Kidney glomerular epithelial cell (primary cell): ENCODE measurements around the gene MAST4.

Experiments
- DNase-seq: peaks from one replicate; lab custom pipeline; 2025; lab: John Stamatoyannopoulos, UW

The MAST4 gene

DNA sequence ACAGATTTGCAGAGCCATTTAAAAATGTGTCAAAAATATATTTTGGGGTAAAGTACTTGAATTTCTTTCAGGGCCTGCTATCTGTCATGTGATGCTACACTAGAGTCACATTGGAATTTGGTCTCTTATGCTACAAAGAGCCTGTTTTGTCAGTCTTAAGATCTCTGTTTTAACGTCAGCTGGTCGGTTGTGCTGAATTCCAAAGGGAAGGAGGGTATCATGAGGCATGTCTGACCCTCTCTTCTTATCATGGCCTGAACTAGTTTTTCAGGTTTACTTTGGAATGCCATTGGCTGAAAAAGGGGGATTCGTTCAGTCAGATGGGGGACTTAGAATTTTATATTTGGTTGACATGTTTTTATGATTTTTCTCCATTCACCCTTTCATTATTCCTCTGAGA, 309.8 kb downstream of the MAST4 start:
- no peak for DNase-seq

DNA sequence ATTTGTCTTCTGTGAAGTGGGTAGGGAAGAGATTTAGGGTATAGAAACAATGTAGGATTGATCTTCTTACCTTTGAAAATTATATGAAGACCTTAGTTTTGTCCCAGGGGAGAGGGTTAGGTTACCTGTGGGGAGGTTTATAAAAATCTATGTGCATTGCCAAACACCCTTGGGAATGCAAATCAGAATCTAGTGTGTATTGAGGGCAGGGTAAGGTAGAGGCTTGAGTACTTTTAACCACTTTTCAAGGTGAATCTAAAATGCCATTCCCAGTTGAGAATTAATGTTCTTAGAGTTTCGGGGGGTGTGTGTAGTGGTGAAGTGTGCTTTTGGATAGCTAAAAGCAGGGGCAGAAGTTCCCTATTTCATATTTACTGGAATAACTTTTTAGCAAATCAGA, 312.0 kb downstream of the MAST4 start:
- DNase-seq = no peak

DNA sequence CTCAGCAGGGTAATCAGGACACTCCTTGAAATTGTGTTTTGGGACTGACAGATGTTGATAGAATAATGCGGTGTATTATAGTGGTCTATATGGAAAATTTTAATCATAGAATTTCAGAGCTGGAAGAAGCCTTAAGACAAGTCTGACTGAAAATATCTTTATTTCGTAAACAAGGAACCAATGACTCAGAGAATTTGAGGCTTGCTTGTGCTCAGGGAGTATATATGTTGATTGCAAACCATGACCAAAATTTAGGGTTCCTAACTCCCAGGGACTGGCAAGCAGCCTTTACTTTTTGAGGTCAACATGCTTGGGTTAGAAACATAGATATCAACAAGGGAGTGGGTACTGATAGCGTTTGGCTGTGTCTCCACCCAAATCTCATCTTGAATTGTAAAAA, 313.2 kb downstream of the MAST4 start:
- no peak for DNase-seq

GRCh38 chr5:66912787-66913186, 316.6 kb downstream of the MAST4 start:
- DNase-seq = no peak

- DNase-seq = no peak
Observed at GRCh38 chr5:66915531-66915930, 319.3 kb downstream of the MAST4 start.

GRCh38 chr5:66922881-66923280, 326.7 kb downstream of the MAST4 start:
- no peak for DNase-seq

GRCh38 chr5:66923457-66923856, 327.3 kb downstream of the MAST4 start:
- no peak for DNase-seq

- no peak for DNase-seq
Observed at GRCh38 chr5:66923922-66924321, 327.7 kb downstream of the MAST4 start.

GRCh38 chr5:66927140-66927539, 330.9 kb downstream of the MAST4 start:
- no peak for DNase-seq

GRCh38 chr5:66929281-66929680, 333.1 kb downstream of the MAST4 start:
- no peak for DNase-seq

- DNase-seq = no peak
Observed at GRCh38 chr5:66929995-66930394, 333.8 kb downstream of the MAST4 start.

- no peak for DNase-seq
Observed at GRCh38 chr5:66931651-66932050, 335.5 kb downstream of the MAST4 start.

- no peak for DNase-seq
Observed at GRCh38 chr5:66932457-66932856, 336.3 kb downstream of the MAST4 start.

DNA sequence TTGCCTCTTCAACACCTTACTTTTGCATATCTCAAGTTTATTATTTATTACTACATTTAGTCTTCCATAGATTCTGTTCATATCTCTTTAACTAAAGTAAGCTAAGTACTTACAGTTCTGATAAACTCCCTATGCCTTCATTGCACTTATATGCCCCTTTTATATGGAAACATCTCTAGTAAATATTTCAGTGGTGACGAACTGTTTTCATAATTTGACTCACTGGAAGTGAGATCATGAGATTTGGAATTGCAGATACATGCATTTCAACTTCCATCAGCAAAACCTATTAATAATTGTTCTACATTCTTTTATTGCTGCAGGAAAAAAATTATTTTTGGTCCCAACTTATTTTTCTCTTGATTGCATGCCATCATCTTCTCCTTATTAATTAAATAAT, 336.9 kb downstream of the MAST4 start:
- peak; percentile 42 for DNase-seq

- DNase-seq = no peak
Observed at GRCh38 chr5:66939094-66939493, 342.9 kb downstream of the MAST4 start.

GRCh38 chr5:66945389-66946349, 349.5 kb downstream of the MAST4 start:
- DNase-seq = no peak

DNA sequence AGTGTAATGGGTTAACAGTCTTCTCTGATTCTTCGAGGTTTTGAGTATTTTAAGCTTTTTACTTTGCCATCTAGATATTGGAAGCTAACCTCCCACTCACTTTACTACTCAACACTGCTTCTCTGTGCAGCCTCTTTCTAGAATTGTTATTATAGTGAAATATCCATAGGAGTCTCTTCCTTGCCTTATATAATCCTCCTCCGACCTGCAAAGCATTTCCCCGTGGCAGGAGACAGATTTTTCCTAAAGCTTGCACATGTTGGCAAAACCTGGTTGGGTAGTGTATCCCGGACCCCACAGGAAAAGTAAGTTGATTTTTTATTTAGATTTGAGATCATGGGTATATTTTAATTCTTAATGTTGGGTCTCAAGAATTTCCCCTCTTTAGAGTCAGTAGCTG, 351.3 kb downstream of the MAST4 start:
- no peak for DNase-seq

DNA sequence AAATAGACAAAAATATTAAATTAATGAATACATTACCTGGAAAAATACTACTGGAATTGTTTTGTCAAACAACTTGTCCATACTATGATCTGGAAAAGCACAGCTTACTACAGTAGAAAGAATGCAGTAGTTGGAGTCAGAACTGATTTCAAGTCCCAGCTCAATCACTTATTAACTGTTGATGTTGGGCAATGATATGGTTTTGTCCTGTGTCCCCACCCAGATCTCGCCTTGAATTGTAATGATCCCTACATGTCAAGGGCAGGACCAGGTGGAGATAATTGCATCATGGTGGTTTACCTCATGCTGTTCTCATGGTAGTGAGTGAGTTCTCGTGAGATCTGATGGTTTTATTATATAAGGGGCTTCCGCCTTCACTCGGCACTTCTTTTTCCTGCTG, 352.9 kb downstream of the MAST4 start:
- no peak for DNase-seq

DNA sequence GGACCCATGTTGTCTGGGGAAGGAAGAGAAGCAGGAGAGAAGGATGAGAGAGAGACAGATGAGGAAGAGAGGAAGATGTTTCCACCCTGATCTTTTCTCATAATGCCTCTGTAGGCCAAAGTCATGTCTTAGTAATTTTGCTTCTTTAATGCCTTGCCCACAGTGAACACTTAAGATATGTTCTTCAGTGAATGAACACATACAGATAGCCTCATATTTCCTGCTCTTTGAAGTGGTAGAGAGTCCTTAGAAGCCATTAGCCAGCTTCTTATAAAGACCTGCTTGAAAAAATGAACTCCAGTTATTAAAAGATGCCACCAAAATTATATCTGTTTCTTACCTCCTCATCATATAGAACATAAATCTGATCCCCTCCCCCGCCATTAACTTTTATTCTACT, 356.0 kb downstream of the MAST4 start:
- no peak for DNase-seq

DNA sequence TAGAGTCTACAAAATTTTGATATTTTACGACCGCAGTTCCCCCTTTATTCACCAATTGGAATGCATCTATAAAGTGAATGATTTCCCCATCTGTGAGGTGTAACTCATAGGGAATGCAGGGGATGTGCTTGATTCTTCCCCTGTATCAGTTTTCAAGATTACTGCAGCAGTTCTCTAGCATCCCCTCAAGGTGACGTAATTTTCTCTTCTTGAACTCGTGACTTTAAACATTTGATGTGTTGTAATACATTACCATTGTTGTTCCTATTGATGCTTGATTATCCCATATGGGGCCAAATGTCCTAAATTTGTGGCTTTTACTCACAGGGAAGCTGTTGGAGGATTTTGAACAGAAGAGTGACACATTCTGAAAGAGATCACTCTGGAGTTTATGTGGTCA, 360.2 kb downstream of the MAST4 start:
- DNase-seq = no peak

DNA sequence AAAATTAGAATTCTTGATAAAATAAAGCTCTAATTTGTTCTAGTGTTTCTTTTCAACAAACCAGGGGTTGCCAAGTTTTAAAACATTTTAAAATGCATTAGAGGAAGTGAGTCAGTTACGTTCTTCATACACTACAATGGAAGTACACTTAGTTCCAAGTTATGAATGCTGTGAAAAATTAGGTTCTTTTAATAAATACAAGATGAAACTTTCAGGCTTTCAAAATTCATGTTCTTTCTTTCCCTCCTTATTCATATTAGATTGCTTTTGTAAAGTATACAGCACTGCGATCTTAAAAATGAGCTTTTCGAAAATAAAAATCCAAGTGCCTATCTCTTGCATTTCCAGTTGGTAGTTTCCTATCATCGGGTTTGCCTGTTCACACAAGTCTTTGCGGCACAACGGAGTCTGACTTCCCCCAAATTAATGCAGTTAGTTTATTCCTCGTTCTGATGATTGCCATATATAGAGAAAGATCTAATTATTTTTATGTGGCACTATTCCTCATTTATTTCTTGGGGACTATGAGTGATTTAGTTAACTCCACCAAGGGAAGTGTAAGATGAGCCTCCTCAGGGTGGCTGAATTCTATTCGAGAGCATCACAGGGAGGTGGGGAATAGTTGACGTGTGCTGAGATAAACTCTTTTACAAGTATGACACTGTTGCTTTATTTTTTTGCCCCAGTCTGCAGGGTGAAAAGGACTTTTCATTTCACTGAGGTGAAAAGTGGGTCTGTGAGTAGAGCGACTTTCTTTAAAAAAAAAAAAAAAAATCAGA, 362.2 kb downstream of the MAST4 start:
- no peak for DNase-seq

DNA sequence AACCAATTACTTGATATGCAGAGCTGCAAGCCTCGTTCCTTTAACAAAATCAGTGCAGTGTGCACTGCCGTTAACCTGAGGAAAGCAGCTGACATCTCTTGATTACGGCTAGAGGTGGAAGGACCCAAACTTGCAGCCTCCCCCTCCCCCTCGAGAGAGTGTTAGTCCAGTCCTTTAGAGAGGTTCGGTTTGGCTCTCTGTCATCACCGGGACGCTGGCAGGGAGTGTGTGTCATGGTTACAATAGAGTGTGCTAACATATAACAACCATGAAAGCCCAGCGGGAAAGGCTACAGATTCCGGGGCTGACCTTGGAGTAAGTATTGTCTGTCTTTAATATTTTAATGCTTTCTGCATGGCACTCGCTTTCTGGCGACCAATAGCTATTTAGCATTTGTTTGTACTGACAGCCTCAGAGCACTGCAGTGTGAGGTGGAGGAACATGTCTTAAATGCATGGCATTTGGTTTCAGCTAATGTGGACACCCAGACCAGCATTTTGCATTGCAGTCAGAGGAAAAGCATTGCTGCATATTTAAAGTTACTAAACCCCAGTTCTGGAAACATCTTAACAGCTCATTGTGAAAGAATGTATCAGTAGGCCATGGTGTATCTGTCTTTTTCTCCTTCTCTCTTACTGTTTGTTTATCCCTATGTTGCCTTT, 362.9 kb downstream of the MAST4 start:
- DNase-seq = peak; percentile 53

GRCh38 chr5:66959653-66960052, 363.5 kb downstream of the MAST4 start:
- DNase-seq = no peak
